ENCODE data around the gene ENTPD1.

DNA sequence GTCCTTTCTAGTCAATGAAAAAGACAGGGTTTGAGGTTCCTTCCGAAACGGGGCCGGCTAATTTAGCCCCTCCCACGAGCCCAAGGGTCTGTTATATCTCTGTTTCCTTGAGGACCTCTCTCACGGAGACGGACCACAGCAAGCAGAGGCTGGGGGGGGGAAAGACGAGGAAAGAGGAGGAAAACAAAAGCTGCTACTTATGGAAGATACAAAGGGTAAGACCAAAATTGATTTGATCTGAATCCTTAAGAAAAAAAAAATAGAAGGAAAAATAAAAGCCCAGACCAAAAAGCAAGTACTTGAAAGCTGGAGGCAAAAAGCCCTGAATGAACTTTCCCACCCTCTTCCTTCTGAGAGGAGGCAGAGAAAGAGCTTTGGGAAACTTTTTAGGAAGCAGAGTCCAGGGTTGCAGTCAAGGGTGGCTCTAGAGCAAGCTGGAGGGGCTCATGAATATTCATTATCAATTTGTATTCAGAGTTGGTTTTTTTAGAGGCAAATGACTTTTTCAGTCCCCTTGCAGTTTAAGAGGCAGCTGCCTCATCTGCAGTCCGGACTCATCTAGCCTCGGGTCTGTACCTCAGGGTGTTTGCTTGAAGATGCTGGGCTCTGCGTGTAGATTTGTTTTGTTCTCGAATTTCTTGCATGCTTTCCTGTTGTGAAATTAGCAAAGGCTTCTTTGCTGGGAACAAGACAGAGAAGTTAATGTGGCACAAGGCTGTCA, at the start of gene ENTPD1:
- TF ChIP-seq, protein P1, sequence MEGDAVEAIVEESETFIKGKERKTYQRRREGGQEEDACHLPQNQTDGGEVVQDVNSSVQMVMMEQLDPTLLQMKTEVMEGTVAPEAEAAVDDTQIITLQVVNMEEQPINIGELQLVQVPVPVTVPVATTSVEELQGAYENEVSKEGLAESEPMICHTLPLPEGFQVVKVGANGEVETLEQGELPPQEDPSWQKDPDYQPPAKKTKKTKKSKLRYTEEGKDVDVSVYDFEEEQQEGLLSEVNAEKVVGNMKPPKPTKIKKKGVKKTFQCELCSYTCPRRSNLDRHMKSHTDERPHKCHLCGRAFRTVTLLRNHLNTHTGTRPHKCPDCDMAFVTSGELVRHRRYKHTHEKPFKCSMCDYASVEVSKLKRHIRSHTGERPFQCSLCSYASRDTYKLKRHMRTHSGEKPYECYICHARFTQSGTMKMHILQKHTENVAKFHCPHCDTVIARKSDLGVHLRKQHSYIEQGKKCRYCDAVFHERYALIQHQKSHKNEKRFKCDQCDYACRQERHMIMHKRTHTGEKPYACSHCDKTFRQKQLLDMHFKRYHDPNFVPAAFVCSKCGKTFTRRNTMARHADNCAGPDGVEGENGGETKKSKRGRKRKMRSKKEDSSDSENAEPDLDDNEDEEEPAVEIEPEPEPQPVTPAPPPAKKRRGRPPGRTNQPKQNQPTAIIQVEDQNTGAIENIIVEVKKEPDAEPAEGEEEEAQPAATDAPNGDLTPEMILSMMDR (conservative IDR thresholded peaks at IDR 0.05): no peak
- TF ChIP-seq EZH2 (IDR thresholded peaks at IDR 0.05; ENCODE audit: low read depth): no peak
